Measurements from ENCODE around the gene LIPG. TPM values are rescaled to one million over a fixed set of nuclear protein-coding genes. Genes with fewer than 3 reads are reported as not detected.

Gene LIPG
- total and polyA plus RNA-seq, 2 donors from 2014 or later = 4.8 to 50.9 TPM

GRCh38 chr18:49544362-49544761, 17.5 kb upstream of the LIPG start:
- FAIRE-seq = no peak
- Histone ChIP-seq H3K4me3 (ENCODE audit: low read length in 3 of 3) (no peak overlapping the region), H3K9ac (ENCODE audit: low read length in 3 of 3) (no peak overlapping the region), H3K27me3 (ENCODE audit: control insufficient read depth, insufficient read depth, low read length) (no peaks in the 10 kb centered on the region), H3K36me3 (ENCODE audit: control insufficient read depth in 2 of 3, insufficient read depth in 3 of 3, low read length in 3 of 3) (no peaks in the 10 kb centered on the region), H3K27ac (ENCODE audit: low read depth in 2 of 2, low read length in 2 of 2) (no peak overlapping the region), H3K9me3 (ENCODE audit: control insufficient read depth in 2 of 3, insufficient read depth in 1 of 3, low read length in 3 of 3) (no peaks in the 10 kb centered on the region), H3K4me1 (ENCODE audit: control insufficient read depth in 2 of 3, insufficient read depth in 2 of 3, low read depth in 1 of 3, low read length in 3 of 3) (no peaks in the 10 kb centered on the region)
- intact Hi-C loops (cut with DNase I) = no loop called here
- DNase-seq = no peak
- no peak for TF ChIP-seq CTCF (IDR thresholded peaks at IDR 0.05; ENCODE audit: borderline replicate concordance, extremely low read depth, insufficient read depth)

- FAIRE-seq = no peak
- Histone ChIP-seq H3K27me3 (ENCODE audit: control insufficient read depth, insufficient read depth, low read length) (no peaks in the 10 kb centered on the region), H3K4me1 (ENCODE audit: control insufficient read depth in 2 of 3, insufficient read depth in 2 of 3, low read depth in 1 of 3, low read length in 3 of 3) (no peaks in the 10 kb centered on the region), H3K4me3 (ENCODE audit: low read length in 3 of 3) (no peak overlapping the region), H3K9me3 (ENCODE audit: control insufficient read depth in 2 of 3, insufficient read depth in 1 of 3, low read length in 3 of 3) (no peaks in the 10 kb centered on the region), H3K36me3 (ENCODE audit: control insufficient read depth in 2 of 3, insufficient read depth in 3 of 3, low read length in 3 of 3) (no peaks in the 10 kb centered on the region), H3K27ac (ENCODE audit: low read depth in 2 of 2, low read length in 2 of 2) (no peak overlapping the region), H3K9ac (ENCODE audit: low read length in 3 of 3) (no peak overlapping the region)
- no peak for TF ChIP-seq CTCF (IDR thresholded peaks at IDR 0.05; ENCODE audit: borderline replicate concordance, extremely low read depth, insufficient read depth)
- DNase-seq = no peak
- intact Hi-C loops (cut with DNase I) = no loop called here
These were observed 15.6 kb upstream of the LIPG start for GRCh38 chr18:49546278-49546677.

GRCh38 chr18:49546719-49547273, 15.1 kb upstream of the LIPG start:
- H3K9ac ChIP-seq (ENCODE audit: low read length in 3 of 3) = no peak overlapping the region
- intact Hi-C loops (cut with DNase I) = no loop called here
- FAIRE-seq = no peak

More at GRCh38 chr18:49546719-49547273, 15.1 kb upstream of the LIPG start:
- Histone ChIP-seq H3K4me3 (ENCODE audit: low read length in 3 of 3) (no peak overlapping the region), H3K27ac (ENCODE audit: low read depth in 2 of 2, low read length in 2 of 2) (no peak overlapping the region), H3K4me1 (ENCODE audit: control insufficient read depth in 2 of 3, insufficient read depth in 2 of 3, low read depth in 1 of 3, low read length in 3 of 3) (no peaks in the 10 kb centered on the region), H3K27me3 (ENCODE audit: control insufficient read depth, insufficient read depth, low read length) (no peaks in the 10 kb centered on the region), H3K36me3 (ENCODE audit: control insufficient read depth in 2 of 3, insufficient read depth in 3 of 3, low read length in 3 of 3) (no peaks in the 10 kb centered on the region), H3K9me3 (ENCODE audit: control insufficient read depth in 2 of 3, insufficient read depth in 1 of 3, low read length in 3 of 3) (no peaks in the 10 kb centered on the region)
- no peak for TF ChIP-seq CTCF (IDR thresholded peaks at IDR 0.05; ENCODE audit: borderline replicate concordance, extremely low read depth, insufficient read depth)
- no peak for DNase-seq
